ENCODE data around the gene ABCA1.

Gene ABCA1

GRCh38 chr9:104836767-104837166 is 91.2 kb downstream of the ABCA1 start:
- no peak for DNase-seq

- no peak for DNase-seq
These were observed 91.7 kb downstream of the ABCA1 start for GRCh38 chr9:104836235-104836634.

- DNase-seq = no peak
These were observed 92.8 kb downstream of the ABCA1 start for GRCh38 chr9:104835161-104835560.

GRCh38 chr9:104833696-104834095 is 94.3 kb downstream of the ABCA1 start:
- no peak for DNase-seq

- DNase-seq = no peak
These were observed 96.3 kb downstream of the ABCA1 start for GRCh38 chr9:104831681-104832080.

GRCh38 chr9:104826911-104827310 is 101.0 kb downstream of the ABCA1 start:
- DNase-seq = no peak

GRCh38 chr9:104826079-104826775 is 101.7 kb downstream of the ABCA1 start:
- no peak for DNase-seq

- no peak for DNase-seq
These were observed 107.6 kb downstream of the ABCA1 start for GRCh38 chr9:104820336-104820735.

- no peak for DNase-seq
These were observed 108.9 kb downstream of the ABCA1 start for GRCh38 chr9:104819033-104819432.

- DNase-seq = no peak
These were observed 110.5 kb downstream of the ABCA1 start for GRCh38 chr9:104817437-104817836.

- no peak for DNase-seq
These were observed 111.9 kb downstream of the ABCA1 start for GRCh38 chr9:104815851-104816565.

GRCh38 chr9:104810421-104811339 is 117.3 kb downstream of the ABCA1 start:
- DNase-seq = no peak

- no peak for DNase-seq
These were observed 119.8 kb downstream of the ABCA1 start for GRCh38 chr9:104808035-104808614.

- DNase-seq = no peak
These were observed 122.5 kb downstream of the ABCA1 start for GRCh38 chr9:104805441-104805840.

GRCh38 chr9:104802906-104803305 is 125.0 kb downstream of the ABCA1 start:
- no peak for DNase-seq

- DNase-seq = no peak
These were observed 125.8 kb downstream of the ABCA1 start for GRCh38 chr9:104802110-104802509.

GRCh38 chr9:104800068-104800785 is 127.7 kb downstream of the ABCA1 start:
- no peak for DNase-seq

GRCh38 chr9:104798209-104798995 is 129.6 kb downstream of the ABCA1 start:
- DNase-seq = no peak

- DNase-seq = no peak
These were observed 132.1 kb downstream of the ABCA1 start for GRCh38 chr9:104795857-104796256.

- no peak for DNase-seq
These were observed 132.9 kb downstream of the ABCA1 start for GRCh38 chr9:104795082-104795481.

- no peak for DNase-seq
These were observed 133.9 kb downstream of the ABCA1 start for GRCh38 chr9:104794070-104794469.

- no peak for DNase-seq
These were observed 139.7 kb downstream of the ABCA1 start for GRCh38 chr9:104788251-104788650.

Data from CD4-positive, alpha-beta T cell treated with Interleukin-6 for 4 hours (primary cell).